ENCODE measurements around the gene UBE4A.

Gene UBE4A

GRCh38 chr11:118342503-118343161 is 16.8 kb upstream of the UBE4A start, which contains the start of gene CD3D:
Gene CD3D, minus strand, starts transcription at chr11:118342705. Its CDS starts 98 bp downstream, at chr11:118342607.
- no peak for DNase-seq (ENCODE audit: low spot score)

GRCh38 chr11:118343248-118343647 is 16.2 kb upstream of the UBE4A start:
- DNase-seq (ENCODE audit: low spot score), result no peak

GRCh38 chr11:118343981-118344515 is 15.4 kb upstream of the UBE4A start, which contains the start of gene CD3G:
Gene CD3G, plus strand, starts transcription at chr11:118344344. Its CDS starts 80 bp downstream, at chr11:118344424.
- DNase-seq (ENCODE audit: low spot score), result no peak

GRCh38 chr11:118349475-118349874 is 9.9 kb upstream of the UBE4A start:
- no peak for DNase-seq (ENCODE audit: low spot score)

- no peak for DNase-seq (ENCODE audit: low spot score)
Observed at GRCh38 chr11:118353084-118353710, 6.2 kb upstream of the UBE4A start.

- no peak for DNase-seq (ENCODE audit: low spot score)
Observed at GRCh38 chr11:118358071-118358470, 1.3 kb upstream of the UBE4A start.

GRCh38 chr11:118364956-118365615 is 5.7 kb downstream of the UBE4A start:
- DNase-seq (ENCODE audit: low spot score), result no peak

- no peak for DNase-seq (ENCODE audit: low spot score)
Observed at GRCh38 chr11:118366287-118366686, 6.9 kb downstream of the UBE4A start.

DNA sequence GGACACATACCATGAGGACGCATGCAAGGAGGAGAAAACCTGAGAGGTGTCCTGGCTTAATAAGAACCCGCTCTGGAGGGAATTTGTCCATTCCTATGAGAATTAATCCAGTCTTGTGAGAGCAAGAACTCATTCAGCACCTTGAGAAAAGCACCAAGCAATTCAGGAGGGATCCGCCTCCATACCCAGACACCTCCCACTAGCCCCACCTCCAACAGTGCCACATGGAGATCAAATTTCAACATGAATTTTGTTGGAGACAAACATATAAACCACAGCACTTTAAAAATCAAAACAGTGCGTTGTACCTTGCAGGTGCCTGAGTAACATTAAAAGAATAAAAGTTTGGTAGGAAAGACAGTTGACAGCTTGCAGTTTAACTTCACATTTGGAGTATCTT is 11.4 kb downstream of the UBE4A start:
- DNase-seq (ENCODE audit: low spot score), result no peak

DNA sequence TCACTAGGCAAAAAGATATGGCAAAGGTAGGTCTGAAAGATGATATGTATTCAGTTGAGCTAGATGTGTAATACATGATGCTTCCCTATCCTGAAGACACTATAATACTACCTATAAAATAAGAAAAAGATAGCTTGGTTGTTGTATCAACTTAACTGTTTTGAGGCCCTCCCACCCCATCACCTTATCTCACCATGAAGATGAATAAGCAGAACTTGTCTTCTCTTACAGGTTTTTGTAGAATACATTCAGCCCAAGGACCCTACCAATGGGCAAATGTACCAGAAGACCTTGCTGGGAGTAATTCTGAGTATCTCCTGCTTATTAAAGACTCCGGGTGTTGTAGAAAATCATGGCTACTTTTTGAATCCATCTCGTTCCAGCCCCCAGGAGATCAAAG is 13.9 kb downstream of the UBE4A start:
- DNase-seq (ENCODE audit: low spot score), result no peak

DNA sequence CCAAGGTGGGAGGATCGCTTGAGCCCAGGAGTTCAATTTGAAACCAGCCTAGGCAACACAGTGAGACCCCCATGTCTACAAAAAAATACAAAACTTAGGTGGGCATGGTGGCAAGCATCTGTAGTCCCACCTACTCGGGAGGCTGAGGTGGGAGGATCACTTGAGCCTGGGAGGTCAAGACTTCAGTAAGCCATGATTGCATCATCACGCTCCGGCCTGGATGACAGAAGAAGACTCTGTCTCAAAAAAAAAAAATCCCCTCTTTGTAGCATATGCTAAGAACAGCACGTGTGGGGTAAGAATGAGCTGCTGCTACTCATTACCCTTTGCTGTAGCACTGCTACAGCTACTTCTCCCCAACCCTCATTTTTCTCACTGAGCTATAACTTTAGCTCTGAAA is 14.5 kb downstream of the UBE4A start:
- no peak for DNase-seq (ENCODE audit: low spot score)

- no peak for DNase-seq (ENCODE audit: low spot score)
Observed at GRCh38 chr11:118374729-118375128, 15.3 kb downstream of the UBE4A start.

GRCh38 chr11:118375978-118376377 is 16.6 kb downstream of the UBE4A start:
- DNase-seq (ENCODE audit: low spot score), result no peak

DNA sequence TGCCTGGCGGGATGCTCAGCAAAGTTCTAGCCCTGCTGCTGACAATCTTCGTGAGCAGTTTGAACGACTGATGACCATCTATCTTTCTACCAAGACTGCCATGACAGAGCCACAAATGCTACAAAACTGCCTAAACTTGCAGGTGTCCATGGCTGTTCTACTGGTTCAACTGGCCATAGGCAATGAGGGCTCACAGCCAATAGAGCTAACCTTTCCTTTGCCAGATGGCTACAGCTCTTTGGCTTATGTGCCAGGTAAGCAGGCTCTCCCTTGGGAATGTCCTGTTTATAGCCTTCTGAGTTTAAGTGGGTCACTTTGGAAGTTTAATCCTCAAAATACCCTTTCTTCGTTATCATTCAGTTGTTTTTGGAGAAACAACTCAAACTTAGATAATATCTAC is 20.1 kb downstream of the UBE4A start:
- no peak for DNase-seq (ENCODE audit: low spot score)

DNA sequence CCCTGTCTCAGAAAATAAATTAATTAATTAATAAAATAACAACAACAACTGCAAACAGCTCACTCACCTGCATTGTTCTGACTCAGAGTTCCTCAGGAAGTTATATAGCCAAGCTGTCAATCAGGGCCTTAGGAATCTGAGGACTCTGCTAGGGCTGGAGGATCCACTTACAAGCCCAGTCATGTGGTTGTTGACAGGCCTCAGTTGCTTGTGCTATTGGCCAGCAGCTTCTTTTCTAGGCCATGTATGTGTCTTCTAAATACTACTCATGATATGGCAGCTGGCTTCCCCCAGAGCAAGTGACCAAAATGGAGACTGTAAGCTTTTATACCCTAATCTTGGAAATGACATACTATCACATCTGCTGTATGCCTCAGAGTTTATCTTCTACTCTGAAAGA is 21.2 kb downstream of the UBE4A start:
- no peak for DNase-seq (ENCODE audit: low spot score)

GRCh38 chr11:118382954-118383353 is 23.6 kb downstream of the UBE4A start:
- DNase-seq (ENCODE audit: low spot score), result no peak

DNA sequence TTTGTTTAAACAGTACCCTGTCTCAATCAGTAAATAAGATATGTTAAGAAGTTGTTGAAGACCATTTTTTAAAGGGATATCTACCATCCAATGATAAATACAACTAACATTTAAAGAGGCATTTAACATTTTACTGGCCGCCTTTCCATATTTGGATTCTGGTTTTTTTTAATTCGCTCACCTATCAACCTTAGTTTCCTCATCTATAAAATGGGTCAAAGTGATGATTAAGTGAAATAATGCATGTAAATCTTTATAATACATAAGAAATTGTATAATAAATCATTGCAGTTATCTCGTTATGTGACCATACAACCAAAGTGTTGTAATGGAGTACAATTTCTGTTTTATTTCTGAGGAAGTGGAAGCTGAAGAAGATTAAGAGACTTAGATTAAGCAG is 24.3 kb downstream of the UBE4A start:
- DNase-seq (ENCODE audit: low spot score), result no peak

DNA sequence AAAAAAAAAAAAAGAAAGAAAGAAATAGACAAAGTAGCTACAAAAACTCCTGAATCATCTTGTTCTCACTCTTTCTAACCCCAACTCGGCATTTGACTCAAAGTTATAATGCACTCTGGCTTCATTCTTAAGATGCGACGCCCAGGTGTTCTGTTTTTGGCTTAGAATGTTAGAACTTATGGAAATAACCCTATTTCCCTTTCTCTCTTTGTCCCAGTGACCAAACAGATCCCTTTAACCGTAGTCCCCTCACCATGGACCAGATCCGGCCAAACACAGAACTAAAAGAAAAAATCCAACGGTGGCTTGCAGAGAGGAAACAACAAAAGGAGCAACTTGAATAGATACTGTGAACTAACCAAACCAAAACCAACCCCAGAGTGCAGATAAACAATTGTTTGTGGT is 36.7 kb downstream of the UBE4A start:
- no peak for DNase-seq (ENCODE audit: low spot score)

- DNase-seq (ENCODE audit: low spot score), result no peak
Observed at GRCh38 chr11:118397448-118397847, 38.0 kb downstream of the UBE4A start.

DNA sequence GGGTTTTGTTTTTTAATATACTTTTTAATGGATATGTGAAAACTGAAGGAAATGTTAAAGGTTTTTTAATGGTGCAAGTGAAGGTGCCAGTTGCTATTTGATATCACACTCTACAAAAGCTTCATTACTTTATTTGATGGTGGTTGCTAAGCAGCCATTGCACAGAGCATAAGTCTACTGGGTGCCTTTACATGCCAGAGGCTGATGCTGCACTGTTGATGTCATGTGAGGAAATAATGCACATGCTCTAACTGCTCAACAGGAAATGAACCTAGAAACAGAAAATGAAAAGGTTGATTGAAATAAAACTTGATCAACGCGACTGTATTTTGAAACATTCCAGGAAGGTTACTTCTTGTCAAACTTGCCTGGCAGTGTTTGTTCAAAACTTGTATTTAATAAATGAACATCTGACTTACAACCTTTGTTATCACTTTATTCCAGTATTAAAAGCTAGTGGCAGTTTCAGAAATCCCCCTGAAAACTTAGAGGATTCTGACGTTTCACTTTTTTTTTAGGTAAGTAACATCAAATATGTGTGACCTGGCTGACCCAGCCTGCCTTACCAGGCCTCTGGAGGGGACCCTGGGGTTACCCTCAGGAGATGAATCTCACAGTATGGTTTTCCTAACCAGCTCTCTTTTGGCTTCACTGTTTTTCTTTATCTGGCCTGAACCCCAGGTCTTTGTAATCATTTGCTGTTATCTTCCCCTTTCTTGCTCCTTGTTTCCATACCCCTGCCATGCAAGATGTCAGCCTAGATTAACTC is 39.6 kb downstream of the UBE4A start:
- DNase-seq (ENCODE audit: low spot score), result no peak

DNA sequence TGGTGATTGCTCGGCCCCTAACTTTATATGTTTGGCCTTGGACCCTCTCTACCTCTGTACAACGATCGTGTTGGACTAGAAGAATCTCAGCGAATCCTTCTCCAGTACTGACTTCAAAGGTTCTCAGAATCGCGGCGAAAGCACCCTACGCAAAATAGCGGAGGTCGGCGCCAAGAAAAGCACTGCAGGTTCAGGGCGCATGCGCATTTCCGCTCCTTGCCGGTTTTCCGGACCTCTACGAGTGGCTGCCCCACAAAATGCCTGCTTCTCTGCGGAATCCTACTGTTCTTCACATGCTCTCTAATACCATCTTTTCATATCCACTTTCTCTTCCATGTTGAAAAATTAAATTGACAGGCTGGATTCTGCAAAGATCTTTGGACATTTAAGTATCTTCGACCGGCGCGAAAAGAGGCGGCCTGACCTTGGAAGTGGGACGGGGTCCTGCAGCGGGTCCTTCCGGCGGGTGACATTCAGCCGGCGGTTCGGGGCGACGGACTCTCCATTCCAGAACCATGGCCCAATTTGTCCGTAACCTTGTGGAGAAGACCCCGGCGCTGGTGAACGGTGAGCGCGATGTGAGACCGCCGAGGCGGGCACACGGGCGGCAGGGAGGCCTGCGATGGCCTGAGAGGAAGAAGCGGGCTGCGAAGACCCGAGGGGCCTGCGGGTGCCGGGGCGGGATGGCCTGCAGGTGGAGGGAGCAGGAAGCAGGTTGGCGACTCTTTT is 41.9 kb downstream of the UBE4A start, which contains the start of gene ATP5MG:
ATP5MG (plus strand) TSS at position 456 of the 729 bp plus-strand sequence; CDS start at position 516, 60 bp downstream.
- peak; percentile 90 for DNase-seq (ENCODE audit: low spot score)
